ENCODE data around the gene PAK6.

DNA sequence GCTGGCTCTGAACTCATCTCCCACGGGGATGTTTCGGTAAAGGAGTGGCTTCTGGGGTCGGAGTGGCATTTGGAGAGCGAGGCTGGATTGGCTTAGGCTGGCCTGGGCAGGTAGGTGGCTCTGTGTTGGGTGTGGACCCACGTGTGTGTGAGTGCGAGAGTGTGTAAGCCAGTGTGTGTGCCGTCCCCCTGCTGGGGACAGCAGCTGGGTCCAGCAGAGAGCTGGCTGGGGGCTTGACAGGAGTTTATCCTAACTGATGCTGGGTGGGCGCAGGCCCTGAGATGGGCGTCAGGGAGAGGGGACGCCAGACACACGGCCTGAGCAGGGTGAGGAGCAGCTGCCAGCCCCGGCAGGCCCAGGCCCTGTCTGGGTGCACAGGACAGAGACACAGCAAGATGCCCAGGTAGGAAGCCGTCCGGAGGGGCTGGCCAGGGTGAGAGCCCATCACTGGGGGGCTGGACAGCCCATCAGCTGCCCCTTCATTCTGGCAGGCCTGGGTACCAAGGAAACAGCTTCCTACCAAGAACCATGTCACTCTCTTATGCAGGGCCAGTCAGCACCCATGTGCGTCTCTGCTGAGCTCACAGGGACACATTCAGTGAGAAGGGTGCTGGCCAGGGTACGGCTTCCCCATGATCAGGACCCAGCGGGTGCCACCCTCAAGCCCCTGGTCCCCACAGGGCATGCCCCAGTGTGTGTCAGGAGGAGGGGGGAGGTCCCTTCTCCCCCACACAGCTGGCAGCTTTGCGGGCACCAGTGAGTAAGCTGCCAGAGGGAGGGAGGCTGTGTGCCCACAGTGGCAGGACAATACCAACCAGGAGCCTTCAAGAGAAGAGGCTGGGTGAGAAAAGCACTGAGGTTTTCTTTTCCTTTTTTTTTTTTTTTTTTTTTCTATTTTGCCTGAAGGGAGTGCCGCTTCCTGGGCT is 1.1 kb downstream of the PAK6 start:
- TF ChIP-seq POLR2A (IDR thresholded peaks at IDR 0.05; ENCODE audit: low read depth, low read length): no peak
- no peak for TF ChIP-seq POLR2AphosphoS5 (IDR thresholded peaks at IDR 0.05; ENCODE audit: low read depth, low read length)
- TF ChIP-seq SPI1 (IDR thresholded peaks at IDR 0.05; ENCODE audit: low read depth, low read length): no peak

All from GM12891 (cell line).